Left lobe of liver (tissue), 2 donors: ENCODE measurements around the gene CMTM5. TPM values are rescaled to one million over a fixed set of nuclear protein-coding genes. Genes with fewer than 3 reads are reported as not detected.
"Not testable (repeated sequence)": the region's sequence is repeated elsewhere in the genome, so short reads cannot be mapped to it uniquely, and the experiment has no call there.

Experiments used
- ATAC-seq: fragments of 200-7000 bp; cut with Tn5 transposase; one replicate; pipeline ENCODE4 v1.9.1; 2020; ENCODE audit warnings: mild to moderate bottlenecking, moderate library complexity
- DNase-seq: peaks from one replicate; pipeline ENCODE4 v3.0.0-alpha.2; 2020; ENCODE audit warnings: low spot score
- total RNA-seq: library from RNA; stranded (reverse); gene quantifications from one replicate; pipeline ENCODE4 v1.2.1, GENCODE V29; 2021
- donor health status: DM: no; HTN: no; CAD: no; lungs with moderate emphysema.
- donor health status: DM: no; HTN: yes; CAD: no.

CMTM5 gene
- total RNA-seq, 1 donor from 2014 or later, result not detected

DNA sequence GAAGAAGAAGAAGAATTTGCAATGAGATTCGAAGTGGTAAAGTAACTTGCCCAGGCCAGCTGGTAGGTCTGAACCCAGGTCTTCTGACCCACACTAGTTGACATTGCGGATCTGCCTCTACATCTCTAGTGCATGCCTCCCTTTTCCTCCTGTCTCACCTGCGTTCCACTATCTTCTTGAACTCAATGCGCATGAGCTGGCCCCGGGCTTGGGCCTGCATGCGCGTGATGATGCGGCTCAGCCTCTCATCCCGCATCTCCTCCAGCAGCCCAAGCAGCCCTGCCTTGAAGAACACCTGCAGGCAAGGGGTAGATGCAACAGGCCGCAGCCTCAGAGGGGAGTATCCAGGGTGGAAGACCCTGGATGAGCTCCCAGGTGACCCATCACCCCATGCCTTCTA, 19.3 kb downstream of the CMTM5 start:
- ATAC-seq (no peak), DNase-seq (no peak)

DNA sequence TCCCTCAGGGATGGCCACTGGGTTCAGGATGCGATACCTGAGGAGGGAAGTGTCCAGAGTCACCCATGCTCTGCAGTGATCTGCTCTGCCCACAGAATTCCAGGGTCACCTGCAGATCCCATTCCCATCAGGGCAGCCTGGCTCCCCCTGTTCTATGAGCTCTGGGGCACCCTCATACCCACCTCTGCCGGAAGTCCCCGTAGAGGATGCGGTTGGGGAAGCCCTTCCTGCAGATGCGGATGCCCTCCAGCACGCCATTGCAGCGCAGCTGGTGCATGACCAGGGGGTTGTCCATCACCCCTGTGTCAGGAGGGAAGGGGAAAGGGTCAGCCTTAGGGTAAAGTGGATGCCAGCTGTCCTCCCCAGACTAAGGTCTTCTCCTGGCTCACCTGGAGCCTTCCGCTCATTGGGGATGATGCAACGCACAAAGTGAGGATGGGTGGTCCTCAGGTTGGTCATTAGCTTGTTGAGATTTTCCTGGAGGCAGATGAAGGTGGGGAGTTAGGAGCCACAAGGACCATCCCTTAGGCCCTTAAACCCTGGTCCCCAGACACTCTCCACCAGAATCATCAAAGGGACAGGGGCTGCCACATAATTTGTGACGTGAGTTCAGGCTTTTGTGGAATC, 20.0 kb downstream of the CMTM5 start:
- no peak for DNase-seq

DNA sequence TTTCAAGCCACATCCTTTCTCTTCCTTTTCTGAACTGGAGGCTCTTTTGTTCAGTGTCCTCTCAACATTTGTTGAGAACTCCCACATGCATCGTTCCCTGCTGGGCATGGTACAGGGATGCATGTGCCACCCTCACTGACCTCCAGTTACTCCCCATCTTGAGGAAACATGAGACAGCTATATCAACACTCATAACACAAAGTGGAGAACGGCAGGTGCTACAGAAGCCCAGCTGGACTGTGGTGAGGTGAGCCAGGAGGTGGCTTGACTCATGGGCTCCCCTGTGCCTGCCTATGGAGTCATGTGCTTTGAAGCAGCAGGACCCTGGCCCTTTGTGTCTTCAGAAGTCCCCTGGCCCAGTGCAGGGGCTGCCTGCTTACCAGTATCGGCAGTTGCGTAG, 21.5 kb downstream of the CMTM5 start:
- no peak for DNase-seq

More for the DNA sequence above, 20.0 kb downstream of the CMTM5 start:
- ATAC-seq, result no peak

DNA sequence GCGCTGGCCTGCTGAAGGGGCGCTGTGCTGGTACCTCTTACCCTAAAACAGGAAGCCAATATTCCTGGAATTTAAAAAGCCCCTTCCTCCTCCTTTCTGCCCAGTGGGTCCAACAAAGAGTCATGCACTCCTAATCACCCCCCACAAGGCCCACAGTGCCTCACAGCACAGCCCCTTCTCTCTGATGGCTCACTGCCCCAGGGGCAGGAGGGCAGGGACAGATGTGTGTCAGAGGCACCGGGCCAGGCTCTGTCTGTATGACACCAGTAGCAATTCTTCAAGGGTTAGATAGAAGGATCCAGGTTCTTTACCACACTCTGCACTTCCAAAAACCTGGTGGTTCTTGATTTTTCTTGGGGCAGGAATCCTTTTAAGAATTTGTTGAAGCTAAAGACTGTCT, 22.3 kb downstream of the CMTM5 start:
- ATAC-seq, result no peak
- no peak for DNase-seq

More for the DNA sequence above, 21.5 kb downstream of the CMTM5 start:
- ATAC-seq, result no peak

DNA sequence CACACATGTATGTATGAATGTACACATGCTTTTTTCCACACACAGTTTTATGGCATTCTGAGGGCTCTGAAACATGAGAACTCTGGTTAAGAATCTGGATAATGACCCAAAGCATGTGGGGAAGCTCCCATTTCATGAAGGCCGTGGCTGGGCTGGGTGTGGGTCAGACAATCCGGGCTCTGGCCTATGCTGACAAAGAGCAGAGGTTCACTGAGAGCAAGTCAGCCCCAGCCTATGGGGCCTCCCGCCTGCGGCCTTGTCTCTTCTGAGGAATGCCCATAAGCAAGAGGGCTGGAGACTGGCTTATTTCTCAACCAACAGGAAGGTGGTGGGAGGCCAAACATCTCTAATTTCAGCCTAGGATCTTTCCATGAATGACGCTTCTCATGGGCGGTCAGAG, 22.7 kb downstream of the CMTM5 start:
- DNase-seq (no peak), ATAC-seq (no peak)

DNA sequence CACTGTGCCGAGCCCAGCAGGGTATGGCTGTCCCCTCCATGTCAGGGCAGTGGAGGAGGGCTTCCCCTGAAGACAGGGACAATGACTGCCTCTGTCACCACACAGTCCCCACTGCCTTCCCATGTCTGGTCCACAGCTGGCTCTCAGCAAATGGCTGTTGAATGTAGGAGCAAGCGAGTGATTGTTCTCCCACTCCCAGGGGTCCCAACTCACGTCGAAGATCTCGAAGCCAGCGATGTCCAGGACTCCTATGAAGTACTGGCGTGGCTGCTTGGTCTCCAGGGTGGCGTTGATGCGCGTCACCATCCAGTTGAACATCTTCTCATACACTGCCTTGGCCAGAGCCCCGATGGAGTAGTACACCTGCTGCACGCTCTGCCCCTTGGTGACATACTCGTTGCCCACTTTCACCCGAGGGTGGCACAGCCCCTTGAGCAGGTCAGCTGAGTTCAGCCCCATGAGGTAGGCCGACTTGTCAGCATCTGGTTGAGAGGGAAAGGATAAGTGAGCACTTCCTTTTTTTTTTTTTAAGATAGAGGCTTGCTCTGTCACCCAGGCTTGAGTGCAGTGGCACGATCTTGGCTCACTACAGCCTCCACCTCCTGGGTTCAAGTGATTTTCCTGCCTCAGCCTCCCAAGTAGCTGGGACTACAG, 23.8 kb downstream of the CMTM5 start:
- not testable (repeated sequence) for ATAC-seq, DNase-seq

DNA sequence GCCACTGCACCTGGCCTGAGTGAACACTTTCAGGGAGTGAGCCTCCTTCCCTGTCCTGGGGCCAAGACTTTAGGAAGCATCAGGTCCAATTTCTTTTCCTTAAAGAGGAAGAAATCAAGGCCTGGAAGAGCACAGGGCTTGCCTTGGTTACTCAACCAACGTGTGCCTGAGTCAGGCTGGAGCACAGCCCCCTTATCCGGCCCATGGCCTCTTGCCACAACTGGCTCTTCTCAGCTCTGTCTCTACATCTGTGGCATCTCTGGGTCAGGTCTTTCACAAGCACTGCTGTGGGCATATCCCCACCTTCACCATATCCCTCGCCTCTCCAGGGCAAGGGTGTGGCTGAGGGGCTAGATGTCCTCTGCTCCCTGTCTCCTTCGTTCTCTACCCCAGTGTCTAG, 24.4 kb downstream of the CMTM5 start:
- ATAC-seq, result no peak
- DNase-seq, result no peak

DNA sequence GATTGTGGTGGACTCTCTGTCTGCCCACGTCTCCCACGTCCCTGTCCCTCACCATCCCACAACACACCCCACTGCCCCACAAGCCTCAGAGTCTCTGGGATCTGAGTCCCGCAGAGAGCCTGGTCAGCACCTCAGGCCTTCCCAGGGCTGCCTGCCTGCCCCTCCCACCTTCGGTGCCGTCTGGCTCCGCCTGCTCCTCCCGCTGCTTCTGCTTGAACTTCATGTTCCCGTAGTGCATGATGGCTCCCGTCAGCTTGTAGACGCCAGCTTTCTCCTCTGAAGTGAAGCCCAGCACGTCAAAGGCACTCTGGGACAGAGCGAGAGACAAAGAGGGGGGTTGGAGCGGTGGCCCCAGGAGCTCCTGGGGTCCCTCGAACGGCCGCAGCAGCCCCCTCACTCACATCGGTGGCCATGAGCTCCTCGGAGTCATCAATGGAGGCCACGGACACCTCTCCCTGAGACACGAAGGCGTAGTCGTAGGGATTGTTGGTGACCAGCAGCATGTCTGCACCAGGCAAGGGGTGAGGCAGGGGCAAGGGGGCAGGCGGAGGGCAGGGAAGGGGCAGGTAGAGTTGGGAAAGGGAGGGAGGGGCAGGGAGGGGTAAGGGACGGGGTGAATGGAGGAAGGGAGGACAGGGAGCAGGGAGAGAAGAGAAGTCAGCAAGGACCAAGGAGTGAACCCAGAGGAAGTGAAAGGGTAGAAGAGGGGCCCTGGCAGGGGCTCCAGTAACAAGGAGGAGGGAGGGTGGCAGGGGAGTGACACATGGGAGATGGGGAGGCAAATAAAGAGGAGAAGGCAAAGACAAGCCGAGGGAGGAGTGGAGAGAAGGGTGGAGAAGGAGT, 25.7 kb downstream of the CMTM5 start:
- ATAC-seq, result no peak
- no peak for DNase-seq

DNA sequence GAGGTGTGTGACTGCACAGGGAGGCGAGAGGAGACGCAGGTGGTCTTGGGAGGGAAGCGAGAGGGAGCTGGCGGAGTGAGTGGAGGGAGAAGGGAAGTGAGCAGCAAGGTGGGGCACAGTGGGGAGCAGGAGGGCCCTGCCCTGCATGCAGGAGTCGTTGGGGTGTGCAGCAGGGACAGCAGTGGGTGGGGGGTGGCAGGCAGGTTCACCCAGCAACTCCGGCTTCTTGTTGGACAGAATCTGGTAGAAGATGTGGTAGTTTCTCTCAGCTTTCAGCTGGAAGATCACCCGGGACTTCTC, 26.2 kb downstream of the CMTM5 start:
- ATAC-seq (no peak), DNase-seq (no peak)

DNA sequence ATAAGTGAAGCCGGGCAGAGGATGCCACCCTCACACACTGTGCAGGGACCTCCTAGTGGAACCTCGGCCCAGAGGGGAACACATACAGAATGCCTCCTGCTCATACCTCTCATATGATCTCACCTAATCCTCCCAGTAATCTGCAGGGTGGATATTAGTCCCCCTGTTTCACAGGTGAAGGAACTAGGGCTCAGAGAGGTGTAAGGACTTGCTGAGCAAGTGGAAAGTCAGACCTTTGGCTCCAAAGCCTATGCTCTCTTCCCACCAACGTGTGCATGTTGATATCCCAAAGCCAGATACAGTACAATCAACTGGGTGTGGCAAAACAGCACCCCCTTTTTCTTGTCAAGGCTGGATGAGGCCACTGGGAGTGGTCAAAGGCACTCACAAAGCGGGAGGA, 27.1 kb downstream of the CMTM5 start:
- DNase-seq (no peak), ATAC-seq (no peak)

DNA sequence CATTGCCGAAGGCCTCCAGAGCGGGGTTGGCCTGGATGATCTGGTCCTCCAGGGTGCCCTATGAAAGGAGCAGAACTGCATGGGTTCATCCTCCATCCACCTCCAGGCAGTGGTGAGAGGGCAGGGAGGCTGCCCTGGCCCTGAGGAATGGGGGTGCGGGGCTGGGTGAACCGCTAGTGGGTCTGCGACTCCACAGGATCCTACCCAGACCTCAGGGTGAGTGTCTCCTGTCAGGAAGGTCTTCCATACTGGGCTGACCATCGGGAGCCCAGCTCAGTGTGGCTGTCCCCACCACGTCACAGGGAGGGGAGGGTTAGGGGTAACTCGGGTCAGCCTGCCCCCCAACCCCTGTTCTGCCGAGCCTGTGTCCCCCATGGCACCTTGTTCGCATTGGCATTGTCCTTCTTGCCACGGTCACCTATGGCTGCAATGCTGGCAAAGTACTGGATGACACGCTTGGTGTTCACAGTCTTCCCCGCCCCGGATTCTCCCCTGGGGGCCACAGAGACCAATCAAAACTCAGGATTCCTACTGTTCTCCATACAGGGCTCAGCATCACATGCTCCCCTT, 27.6 kb downstream of the CMTM5 start:
- ATAC-seq (no peak), DNase-seq (no peak)

DNA sequence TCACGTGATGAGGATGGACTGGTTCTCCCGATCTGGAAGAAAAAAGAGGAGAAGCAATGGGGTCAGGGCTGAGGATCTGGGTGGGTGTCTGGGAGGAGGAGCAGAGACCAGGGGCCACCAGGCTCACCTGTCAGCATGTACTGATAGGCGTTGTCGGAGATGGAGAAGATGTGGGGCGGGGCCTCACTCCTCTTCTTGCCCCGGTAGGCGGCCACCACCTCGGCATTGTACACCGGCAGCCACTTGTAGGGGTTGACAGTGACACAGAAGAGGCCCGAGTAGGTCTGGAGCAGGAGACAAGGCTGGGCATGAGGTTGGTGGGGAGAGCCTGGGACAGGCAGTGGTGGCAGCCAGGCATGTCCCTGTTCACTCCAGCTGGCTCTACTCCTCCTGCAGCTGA, 28.2 kb downstream of the CMTM5 start:
- no peak for DNase-seq
- ATAC-seq, result no peak

DNA sequence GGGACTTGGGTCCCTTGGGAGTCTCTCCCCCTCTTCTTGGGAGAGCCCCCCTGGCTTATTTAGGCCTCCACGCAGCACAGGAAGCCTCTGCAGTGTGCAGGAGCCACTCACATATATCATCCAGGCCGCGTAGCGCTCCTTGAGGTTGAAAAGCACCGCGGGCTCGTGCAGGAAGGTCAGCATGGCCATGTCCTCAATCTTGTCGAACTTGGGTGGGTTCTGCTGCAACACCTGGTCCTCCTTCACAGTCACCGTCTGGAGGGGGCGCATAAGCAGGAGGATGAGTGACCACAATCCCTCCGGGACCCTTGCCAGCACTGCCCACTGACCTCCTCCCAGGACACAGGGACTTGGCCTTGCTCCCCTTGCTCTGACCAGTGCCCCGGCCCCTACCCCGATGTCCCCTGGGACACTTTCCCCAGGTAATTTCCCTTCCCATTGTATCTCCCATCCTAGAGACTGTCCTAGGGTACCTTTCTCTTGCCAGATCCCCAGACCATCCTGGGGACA, 28.7 kb downstream of the CMTM5 start:
- no peak for ATAC-seq
- no peak for DNase-seq

DNA sequence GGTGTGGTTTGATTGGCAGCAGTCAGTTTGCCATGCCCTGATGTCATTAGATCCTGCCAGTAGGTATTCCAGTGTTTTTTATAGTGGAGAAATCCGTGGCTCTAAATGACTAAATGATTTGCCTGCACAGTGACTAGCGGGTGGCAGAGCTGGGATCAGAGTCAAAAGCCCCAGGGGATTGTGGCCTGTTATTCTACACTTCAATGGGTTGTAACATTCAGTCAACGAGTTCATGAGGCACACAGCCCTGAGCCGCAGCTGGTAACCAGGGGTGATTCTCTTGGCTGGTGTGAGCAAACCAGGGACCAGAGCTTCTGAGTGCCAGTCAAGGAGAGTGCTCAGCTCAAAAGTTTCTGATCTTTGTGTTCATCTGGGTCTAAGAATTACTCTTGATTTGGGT, 29.4 kb downstream of the CMTM5 start:
- no peak for DNase-seq
- ATAC-seq, result no peak

DNA sequence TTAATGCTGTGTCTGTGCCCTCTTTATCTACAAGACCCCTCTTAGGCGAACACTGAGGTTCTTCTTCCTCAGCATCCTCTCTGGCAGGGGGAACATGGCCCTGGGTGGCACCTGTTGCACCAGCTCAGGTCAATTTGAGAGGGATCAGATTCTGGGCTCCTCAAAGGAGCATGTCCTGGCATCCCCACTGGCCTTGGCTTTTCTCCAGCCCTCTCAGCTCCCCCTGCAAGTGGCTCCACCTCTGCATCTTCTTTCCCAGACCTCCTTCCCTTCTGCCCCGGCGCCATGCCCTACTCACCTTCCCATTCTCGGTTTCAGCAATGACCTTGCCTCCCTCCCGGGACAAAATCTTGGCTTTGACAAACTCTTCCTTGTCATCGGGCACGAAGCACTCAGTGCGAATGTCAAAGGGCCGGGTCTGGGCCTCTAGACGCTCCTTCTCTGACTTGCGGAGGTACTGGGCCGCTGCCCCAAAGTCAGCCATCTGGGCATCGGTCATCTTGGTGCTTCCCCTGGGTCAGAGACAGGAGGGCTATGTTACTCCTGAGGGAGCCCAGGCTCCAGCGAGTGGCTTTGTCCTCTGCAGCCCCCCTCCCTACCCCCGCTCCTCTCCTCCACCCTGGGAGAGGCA, 30.0 kb downstream of the CMTM5 start:
- DNase-seq (no peak), ATAC-seq (no peak)

DNA sequence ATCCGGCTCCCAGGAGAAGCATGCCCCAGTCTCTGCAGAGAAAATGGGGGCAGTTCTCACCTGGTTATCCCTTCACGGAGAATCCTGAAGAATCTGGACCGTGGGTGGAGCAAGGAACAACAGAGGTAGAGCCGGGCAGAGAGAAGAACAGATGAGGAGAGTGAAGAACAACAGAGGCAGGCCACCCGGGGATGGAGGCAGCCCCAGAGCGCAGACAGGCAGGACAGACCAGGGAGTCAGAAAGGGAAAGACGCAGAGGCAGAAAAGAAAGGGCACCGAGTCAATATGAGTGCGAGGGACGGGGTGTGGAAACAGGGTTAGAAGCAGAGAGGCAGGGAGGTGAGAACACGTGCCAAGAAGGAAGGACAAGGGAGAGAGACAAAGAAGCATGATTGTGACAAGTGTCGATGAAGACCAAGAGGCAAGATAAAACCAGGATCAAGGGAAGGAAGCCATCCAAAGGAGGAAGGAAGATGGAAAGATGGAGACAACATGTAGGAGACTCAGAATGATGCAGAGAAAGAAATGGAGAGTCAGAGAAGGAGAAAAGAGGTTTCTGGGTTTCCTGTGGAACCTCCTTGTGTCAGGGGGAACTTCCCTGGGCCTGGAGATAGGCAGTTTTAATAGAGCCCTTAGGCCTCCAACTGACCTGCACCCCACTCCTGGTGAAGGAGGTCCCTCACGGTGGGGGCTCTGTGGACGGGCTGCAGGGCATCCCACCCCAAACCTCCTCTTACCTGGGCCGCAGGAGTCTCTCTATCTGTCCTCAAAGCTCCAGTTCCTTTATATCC, 30.9 kb downstream of the CMTM5 start, which contains the start of gene MYH6:
Gene MYH6 (minus strand): TSS at position 758 of the 791 bp plus-strand sequence. CDS start 1,050 bp downstream, outside the sequence.
- no peak for DNase-seq
- ATAC-seq, result no peak

DNA sequence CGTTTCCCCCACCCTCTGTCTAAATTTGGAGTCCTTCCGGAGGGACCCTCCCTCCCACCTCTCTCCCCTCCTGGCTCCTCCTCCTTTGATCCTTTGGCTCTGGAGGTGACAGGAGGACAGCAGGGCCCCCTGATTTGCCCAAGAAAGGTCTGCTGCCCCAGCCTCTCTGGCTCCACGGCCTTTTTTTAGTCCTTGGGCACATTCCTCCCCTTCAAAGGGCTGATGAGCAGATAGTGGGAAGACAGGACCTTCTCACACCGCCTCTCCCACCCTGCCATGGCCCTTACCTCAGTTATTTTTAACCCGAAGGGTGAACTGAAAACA, 31.4 kb downstream of the CMTM5 start:
- no peak for ATAC-seq
- no peak for DNase-seq

DNA sequence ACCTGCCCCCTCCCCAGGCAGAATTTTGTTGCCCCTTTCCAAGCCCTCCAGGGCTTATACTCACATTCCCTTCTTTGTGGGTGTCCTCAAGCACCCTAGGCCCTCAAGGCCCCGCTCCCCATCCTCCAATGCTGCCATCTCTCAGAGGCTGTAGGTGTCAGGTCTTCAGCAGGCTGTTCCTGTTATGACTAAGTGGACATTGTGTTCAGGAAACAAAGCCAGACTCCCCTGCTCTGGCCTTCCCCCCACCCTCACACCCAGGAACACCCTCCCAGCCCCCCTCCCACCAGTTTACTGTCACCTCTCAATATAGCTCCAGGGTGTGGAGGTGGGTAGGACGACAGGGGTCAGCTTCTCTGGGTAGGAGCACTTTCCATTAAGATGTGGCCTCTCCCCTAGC, 32.6 kb downstream of the CMTM5 start:
- ATAC-seq (no peak), DNase-seq (no peak)

DNA sequence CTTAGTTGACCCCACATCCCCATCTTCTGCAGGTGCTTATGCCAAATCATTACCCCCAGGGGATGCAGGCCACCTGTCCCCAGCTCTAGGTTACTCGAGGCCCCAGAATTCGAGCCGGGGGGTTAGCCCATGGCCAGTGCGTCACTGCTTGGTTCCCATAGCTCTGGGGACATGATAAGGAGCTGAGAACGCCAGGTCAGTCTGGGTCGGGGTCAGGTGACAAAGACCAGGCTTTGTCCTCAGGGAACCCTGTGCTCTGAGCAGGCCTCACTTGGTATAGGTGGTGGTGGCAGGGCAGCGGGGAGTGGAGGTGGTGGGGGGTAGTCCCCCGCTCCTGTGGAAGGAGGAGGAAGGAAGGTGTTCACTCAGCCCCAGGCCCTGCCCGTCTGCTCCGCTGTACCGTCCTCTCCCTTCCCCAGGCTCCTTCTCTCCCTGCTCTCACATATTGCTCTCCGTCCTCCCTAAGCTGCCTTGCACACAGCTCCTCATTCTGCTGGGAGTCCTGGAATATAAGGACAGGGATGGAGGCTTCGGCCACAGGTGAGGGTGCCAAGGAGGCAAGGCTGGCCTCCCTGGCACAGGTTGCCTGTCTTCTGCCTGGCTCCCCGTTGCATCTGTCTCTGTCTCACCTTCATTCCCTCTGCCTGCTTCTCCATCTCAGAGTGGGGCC, 33.3 kb downstream of the CMTM5 start:
- DNase-seq (no peak), ATAC-seq (no peak)
